Testis (tissue), 3 donors: ENCODE results near the gene KLK11. TPM values are rescaled to one million over a fixed set of nuclear protein-coding genes. Genes with fewer than 3 reads are reported as not detected.
"Not testable (repeated sequence)": the region's sequence is repeated elsewhere in the genome, so short reads cannot be mapped to it uniquely, and the experiment has no call there.

Source experiments
- DNase-seq: peaks from one replicate; pipeline ENCODE4 v3.0.0-alpha.2; 2019
- H3K27ac ChIP-seq, 2 donors: fragments of 200-600 bp; sonication (generic); one replicate each; pipeline ENCODE4 v1.5.1; 2019
- H3K27me3 ChIP-seq: fragments of 200-600 bp; sonication (generic); one replicate; pipeline ENCODE4 v1.5.1; 2019
- H3K36me3 ChIP-seq: fragments of 200-600 bp; sonication (generic); one replicate; pipeline ENCODE4 v1.5.1; 2017; ENCODE audit warnings: low read depth; ENCODE audit errors: missing control alignments
- H3K4me1 ChIP-seq: fragments of 200-600 bp; sonication (generic); one replicate; pipeline ENCODE4 v1.5.1; 2019
- H3K4me3 ChIP-seq, 2 donors: fragments of 200-600 bp; sonication (generic); one replicate each; pipeline ENCODE4 v1.5.1; 2017 to 2019
- H3K9me3 ChIP-seq: fragments of 200-600 bp; sonication (generic); one replicate; pipeline ENCODE4 v1.5.1; 2017
- POLR2A ChIP-seq: fragments of 450-650 bp; IDR thresholded peaks from one replicate; pipeline ENCODE4 v1.6.1; 2017; ENCODE audit warnings: antibody characterized with exemption, mild to moderate bottlenecking, moderate library complexity
- WGBS, 2 donors: methylation state at CpG; one replicate each; pipeline ENCODE4 v1.1.5; 2018; 5-methylcytosine and 5-hydroxymethylcytosine counted together
- intact Hi-C: fragments of 100-400 bp; cut with DNase I; formaldehyde crosslinking; loops from one replicate; pipeline ENCODE4 v1.15.1; 2023; ENCODE audit warnings: low total_unique reads
- polyA plus RNA-seq: library from polyadenylated mRNA; stranded (reverse); fragments of 350-450 nt; fragmentation: Illumina TruSeq; extraction: RNeasy Lipid Tissue Mini Kit (QIAGEN cat#74804); gene quantifications from one replicate; pipeline ENCODE4 v1.2.3, GENCODE V29; 2014; ENCODE audit warnings: low read depth, low replicate concordance; ENCODE audit not compliant: insufficient read depth
- total RNA-seq, 2 donors: library from RNA; depleted of rRNA; stranded (reverse); fragments of >200 nt; gene quantifications; one replicate each; pipeline ENCODE4 v1.2.3, GENCODE V29; 2016
- TF ChIP-seq, protein P1 (sequence below), 3 experiments: fragments of 450-650 bp in 2 of 3; fragments of 200-600 bp in 1 of 3; sonication (generic) in 1 of 3; IDR thresholded peaks; one replicate each; pipeline ENCODE4 v1.5.1; 2016 to 2019; ENCODE audit warnings: antibody characterized with exemption in 3 of 3, mild to moderate bottlenecking in 2 of 3, moderate library complexity in 1 of 3

The KLK11 gene
- total and polyA plus RNA-seq, 3 donors from 2014 or later = 16.8 to 46.3 (median 41.1) TPM

DNA sequence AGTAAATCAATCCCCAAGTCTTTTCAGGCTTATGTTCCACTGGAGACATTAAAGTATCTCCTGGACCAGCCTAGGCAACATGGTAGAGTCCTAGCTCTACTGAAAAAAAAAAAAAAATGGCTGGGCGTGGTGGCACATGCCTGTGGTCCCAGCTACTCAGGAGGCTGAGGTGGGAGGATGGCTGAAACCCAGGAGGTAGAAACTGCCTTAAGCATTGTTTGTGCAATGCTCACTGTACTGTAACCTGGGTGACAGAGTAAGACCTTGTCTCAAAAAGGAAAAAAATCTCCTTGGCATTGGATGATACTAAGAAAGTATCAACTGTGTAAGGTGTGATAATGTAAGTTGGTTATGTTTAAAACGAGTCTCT, 33.8 kb downstream of the KLK11 start:
- intact Hi-C loops = no loop called here
- Histone ChIP-seq H3K36me3 (no peaks in the 10 kb centered on the region), H3K27me3 (no peaks in the 10 kb centered on the region), H3K27ac (no peak overlapping the region), H3K4me1 (no peaks in the 10 kb centered on the region), H3K4me3 (no peak overlapping the region), H3K9me3 (no peaks in the 10 kb centered on the region)
- TF ChIP-seq, protein P1, sequence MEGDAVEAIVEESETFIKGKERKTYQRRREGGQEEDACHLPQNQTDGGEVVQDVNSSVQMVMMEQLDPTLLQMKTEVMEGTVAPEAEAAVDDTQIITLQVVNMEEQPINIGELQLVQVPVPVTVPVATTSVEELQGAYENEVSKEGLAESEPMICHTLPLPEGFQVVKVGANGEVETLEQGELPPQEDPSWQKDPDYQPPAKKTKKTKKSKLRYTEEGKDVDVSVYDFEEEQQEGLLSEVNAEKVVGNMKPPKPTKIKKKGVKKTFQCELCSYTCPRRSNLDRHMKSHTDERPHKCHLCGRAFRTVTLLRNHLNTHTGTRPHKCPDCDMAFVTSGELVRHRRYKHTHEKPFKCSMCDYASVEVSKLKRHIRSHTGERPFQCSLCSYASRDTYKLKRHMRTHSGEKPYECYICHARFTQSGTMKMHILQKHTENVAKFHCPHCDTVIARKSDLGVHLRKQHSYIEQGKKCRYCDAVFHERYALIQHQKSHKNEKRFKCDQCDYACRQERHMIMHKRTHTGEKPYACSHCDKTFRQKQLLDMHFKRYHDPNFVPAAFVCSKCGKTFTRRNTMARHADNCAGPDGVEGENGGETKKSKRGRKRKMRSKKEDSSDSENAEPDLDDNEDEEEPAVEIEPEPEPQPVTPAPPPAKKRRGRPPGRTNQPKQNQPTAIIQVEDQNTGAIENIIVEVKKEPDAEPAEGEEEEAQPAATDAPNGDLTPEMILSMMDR (IDR thresholded peaks at IDR 0.05) = no peak
- TF ChIP-seq POLR2A = no peak
- no peak for DNase-seq
- 61 to 75% methylated on average over 2 of the region's 2 CpGs for WGBS, 2 donors

DNA sequence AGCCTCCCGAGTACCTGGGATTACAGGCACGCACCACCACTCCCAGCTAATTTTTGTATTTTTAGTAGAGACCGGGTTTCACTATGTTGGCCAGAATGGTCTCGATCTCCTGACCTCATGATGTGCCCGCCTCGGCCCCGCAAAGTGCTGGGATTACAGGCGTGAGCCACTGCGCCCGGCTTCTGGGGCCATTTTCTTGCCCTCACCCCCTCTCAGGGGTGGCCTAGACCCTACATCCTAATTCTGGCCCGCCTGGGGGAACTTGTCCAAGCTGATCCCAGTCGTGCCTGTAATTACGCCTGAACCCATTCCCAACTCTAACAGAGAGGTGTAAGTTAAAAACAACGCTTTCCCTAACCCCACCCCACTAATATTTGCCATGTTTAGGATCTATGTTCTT, 42.0 kb downstream of the KLK11 start:
- H3K27me3 ChIP-seq, H3K4me3 ChIP-seq, H3K27ac ChIP-seq, H3K4me1 ChIP-seq, DNase-seq, H3K36me3 ChIP-seq, H3K9me3 ChIP-seq, intact Hi-C loops: not testable (repeated sequence)
- 52 to 63% methylated on average over 7 to 14 of the region's 14 CpGs for WGBS, 2 donors

DNA sequence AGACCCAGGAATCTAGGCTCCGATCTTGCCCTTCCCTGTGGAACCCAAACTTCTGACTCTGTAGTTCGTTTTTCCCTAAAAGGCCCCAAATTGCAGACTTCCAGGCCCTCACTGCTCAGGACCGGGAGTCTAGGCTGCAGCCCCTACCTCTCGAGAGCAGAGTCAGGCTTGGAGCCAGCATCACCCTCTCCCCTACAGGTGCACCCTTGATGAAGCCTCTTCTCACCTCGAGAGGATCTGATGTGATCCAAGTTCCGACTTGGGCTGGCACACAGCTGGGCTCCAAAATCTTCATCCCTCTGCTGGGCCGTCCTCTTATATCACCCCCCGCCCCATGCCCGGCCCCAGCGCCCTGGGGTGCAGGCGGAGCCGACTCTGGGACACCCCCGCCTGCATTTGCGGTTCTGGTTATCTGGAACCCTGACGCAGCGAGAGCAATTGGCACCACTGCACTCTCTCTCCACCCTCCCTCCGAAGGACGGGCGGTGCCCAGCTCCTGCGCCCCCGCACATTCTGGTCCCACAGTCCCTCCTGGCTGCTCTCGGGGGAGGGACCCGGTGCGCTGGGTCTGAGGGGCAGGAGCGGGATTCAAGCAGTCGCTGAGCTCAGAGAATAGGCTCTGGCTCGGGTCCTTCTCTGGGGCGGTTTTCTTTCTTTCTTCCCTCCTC, 42.7 kb downstream of the KLK11 start, which contains the start of gene KLK7:
TSS of gene KLK7 (minus strand) at position 293 of the 668 bp plus-strand sequence. CDS start 1,518 bp downstream, outside the sequence.
- Histone ChIP-seq H3K4me3 (peak within 1 kb of the TSS in 1 of 2 donors; percentile 7), H3K27ac (no peak within 1 kb of the TSS), H3K4me1 (peaks cover 3% of the 10 kb centered on the region), H3K9me3 (no peaks in the 10 kb centered on the region), H3K36me3 (no peaks in the 10 kb centered on the region), H3K27me3 (no peaks in the 10 kb centered on the region)
- intact Hi-C loops = no loop called here
- DNase-seq = no peak
- 8 to 10% methylated on average over 11 to 28 of the region's 28 CpGs for WGBS, 2 donors
- TF ChIP-seq, protein P1 (IDR thresholded peaks at IDR 0.05) = no peak
- TF ChIP-seq POLR2A = no peak

DNA sequence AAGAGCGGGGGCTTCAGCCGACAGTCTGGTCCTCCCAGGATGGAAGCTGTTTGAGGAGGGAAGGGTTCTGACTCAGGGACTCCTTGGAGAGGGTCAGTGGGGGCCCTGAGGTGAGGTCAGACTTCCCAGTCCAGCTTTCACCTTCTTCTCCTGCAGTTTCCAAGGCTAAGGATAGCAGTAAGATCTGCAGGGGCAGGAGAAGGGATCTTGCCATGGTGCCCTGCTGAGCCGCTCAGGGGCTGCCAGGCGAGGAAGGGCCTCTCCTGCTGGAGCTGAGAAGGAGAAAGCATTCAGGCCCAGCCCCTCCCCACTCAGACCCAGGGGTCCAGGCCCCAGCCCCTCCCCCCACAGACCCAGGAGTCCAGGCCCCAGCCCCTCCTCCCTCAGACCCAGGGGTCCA, 44.2 kb downstream of the KLK11 start:
- intact Hi-C loops = no loop called here
- 87 to 93% methylated on average over 2 to 4 of the region's 4 CpGs for WGBS, 2 donors
- no peak for TF ChIP-seq POLR2A
- TF ChIP-seq, protein P1 (IDR thresholded peaks at IDR 0.05) = no peak

DNA sequence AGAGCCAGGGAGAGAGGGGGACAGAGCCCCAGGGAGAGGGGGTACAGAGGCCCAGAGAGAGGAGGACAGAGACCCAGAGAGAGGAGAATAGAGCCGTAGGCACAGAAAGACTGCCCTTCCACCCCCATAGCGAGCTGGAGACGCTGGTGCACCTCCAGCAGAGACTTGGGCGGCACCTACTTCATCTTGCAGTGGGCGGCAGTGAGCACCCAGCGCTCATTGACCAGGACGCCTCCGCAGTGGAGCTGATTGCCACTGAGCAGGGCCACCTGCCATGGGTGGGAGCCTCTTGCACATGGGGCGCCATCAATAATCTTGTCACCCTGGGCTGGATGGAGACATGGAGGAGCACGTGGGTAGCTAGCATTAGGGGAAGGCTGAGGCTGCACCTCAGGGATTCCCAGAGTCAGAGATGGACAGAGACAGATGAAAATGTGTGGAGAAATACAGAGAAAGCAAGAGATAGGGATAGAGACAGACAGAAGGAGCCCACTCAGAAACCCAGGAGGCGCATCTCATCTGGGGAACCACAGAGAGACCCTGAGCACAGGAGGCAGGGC, 44.7 kb downstream of the KLK11 start:
- no peaks in the 10 kb centered on the region for H3K36me3 ChIP-seq
- no peak for DNase-seq
- 69 to 73% methylated on average over 5 to 11 of the region's 11 CpGs for WGBS, 2 donors
- H3K27me3 ChIP-seq = no peaks in the 10 kb centered on the region
- H3K4me1 ChIP-seq = peaks cover 3% of the 10 kb centered on the region
- TF ChIP-seq, protein P1 (IDR thresholded peaks at IDR 0.05) = no peak
- no peak for TF ChIP-seq POLR2A
- no peaks in the 10 kb centered on the region for H3K9me3 ChIP-seq
- intact Hi-C loops = no loop called here
- no peak overlapping the region for H3K27ac ChIP-seq
- H3K4me3 ChIP-seq = no peak overlapping the region

More for the DNA sequence above, 44.2 kb downstream of the KLK11 start:
- Histone ChIP-seq H3K27me3 (no peaks in the 10 kb centered on the region), H3K4me1 (peaks cover 3% of the 10 kb centered on the region), H3K9me3 (no peaks in the 10 kb centered on the region), H3K4me3 (no peak overlapping the region), H3K27ac (no peak overlapping the region), H3K36me3 (no peaks in the 10 kb centered on the region)
- DNase-seq = no peak
